ENCODE data around the gene FBXW5. TPM values are rescaled to one million over a fixed set of nuclear protein-coding genes. Genes with fewer than 3 reads are reported as not detected.

The FBXW5 gene
- polyA plus RNA-seq, 1 donor from 2014 or later, result 138 TPM

DNA sequence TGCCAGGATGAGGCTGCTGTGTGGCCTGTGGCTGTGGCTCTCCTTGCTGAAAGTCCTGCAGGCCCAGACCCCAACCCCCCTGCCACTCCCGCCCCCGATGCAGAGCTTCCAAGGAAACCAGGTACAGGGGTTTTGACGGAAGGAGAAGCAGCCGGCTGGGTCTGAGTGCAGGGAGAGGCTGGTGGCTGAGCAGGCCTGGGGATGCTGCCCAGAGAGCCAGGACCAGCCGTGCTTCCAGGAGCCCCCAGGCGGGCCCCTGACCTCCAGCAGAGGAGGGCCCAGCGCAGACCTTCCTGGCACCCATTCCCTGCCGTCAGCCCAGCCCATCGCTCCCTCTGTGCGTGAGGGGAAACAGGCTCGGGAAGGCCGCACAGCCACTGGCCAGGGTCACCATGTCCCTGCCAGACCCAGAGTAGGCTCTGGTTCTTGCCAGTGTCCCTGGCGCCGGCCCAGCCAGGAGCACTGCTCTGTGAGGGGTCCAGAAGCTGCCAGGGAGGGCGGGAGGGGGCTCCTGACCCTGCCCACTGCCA is 7.8 kb upstream of the FBXW5 start:
- Histone ChIP-seq H3K27ac (ENCODE audit: low read length) (no peak overlapping the region), H4K20me1 (ENCODE audit: insufficient read depth) (no peaks in the 10 kb centered on the region), H3K9me3 (ENCODE audit: low read length) (no peaks in the 10 kb centered on the region), H3K36me3 (ENCODE audit: insufficient read depth, low read length) (no peaks in the 10 kb centered on the region), H3K9ac (ENCODE audit: low read length) (no peak overlapping the region), H3F3A (ENCODE audit: insufficient read depth, low read length, poor library complexity, severe bottlenecking) (no peaks in the 10 kb centered on the region), H3K79me2 (replicated peaks; ENCODE audit: insufficient read depth, low read length) (no peaks in the 10 kb centered on the region), H3K9me2 (ENCODE audit: insufficient read depth, low read length) (no peaks in the 10 kb centered on the region), H3K4me3 (ENCODE audit: low read length) (no peak overlapping the region), H2AFZ (ENCODE audit: low read depth, low read length) (no peak overlapping the region), H3K27me3 (ENCODE audit: insufficient read depth, low read depth, low read length) (no peaks in the 10 kb centered on the region), H3K4me2 (ENCODE audit: low read length) (no peak overlapping the region)
- TF ChIP-seq, protein P1, sequence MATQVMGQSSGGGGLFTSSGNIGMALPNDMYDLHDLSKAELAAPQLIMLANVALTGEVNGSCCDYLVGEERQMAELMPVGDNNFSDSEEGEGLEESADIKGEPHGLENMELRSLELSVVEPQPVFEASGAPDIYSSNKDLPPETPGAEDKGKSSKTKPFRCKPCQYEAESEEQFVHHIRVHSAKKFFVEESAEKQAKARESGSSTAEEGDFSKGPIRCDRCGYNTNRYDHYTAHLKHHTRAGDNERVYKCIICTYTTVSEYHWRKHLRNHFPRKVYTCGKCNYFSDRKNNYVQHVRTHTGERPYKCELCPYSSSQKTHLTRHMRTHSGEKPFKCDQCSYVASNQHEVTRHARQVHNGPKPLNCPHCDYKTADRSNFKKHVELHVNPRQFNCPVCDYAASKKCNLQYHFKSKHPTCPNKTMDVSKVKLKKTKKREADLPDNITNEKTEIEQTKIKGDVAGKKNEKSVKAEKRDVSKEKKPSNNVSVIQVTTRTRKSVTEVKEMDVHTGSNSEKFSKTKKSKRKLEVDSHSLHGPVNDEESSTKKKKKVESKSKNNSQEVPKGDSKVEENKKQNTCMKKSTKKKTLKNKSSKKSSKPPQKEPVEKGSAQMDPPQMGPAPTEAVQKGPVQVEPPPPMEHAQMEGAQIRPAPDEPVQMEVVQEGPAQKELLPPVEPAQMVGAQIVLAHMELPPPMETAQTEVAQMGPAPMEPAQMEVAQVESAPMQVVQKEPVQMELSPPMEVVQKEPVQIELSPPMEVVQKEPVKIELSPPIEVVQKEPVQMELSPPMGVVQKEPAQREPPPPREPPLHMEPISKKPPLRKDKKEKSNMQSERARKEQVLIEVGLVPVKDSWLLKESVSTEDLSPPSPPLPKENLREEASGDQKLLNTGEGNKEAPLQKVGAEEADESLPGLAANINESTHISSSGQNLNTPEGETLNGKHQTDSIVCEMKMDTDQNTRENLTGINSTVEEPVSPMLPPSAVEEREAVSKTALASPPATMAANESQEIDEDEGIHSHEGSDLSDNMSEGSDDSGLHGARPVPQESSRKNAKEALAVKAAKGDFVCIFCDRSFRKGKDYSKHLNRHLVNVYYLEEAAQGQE (IDR thresholded peaks at IDR 0.05; ENCODE audit: borderline replicate concordance), result no peak
- no peak for TF ChIP-seq POLR2AphosphoS5 (IDR thresholded peaks at IDR 0.05)
- TF ChIP-seq MXI1 (conservative IDR thresholded peaks at IDR 0.05; ENCODE audit: poor library complexity, severe bottlenecking), result no peak
- TF ChIP-seq SMC3 (conservative IDR thresholded peaks at IDR 0.05; ENCODE audit: poor library complexity), result no peak
- TF ChIP-seq EZH2 (IDR thresholded peaks at IDR 0.05; ENCODE audit: borderline replicate concordance, insufficient read depth, low read length, poor library complexity, severe bottlenecking), result no peak

GRCh38 chr9:136951541-136952320 is 7.2 kb upstream of the FBXW5 start, which contains the start of gene LCN12:
LCN12 (plus strand) TSS chr9:136952273; CDS start chr9:136952328, 55 bp downstream.
- no peaks in the 10 kb centered on the region for H3F3A ChIP-seq (ENCODE audit: insufficient read depth, low read length, poor library complexity, severe bottlenecking)
- no peaks in the 10 kb centered on the region for H3K9me3 ChIP-seq (ENCODE audit: low read length)
- H3K9me2 ChIP-seq (ENCODE audit: insufficient read depth, low read length), result no peaks in the 10 kb centered on the region
- H3K27me3 ChIP-seq (ENCODE audit: insufficient read depth, low read depth, low read length), result no peaks in the 10 kb centered on the region
- H3K36me3 ChIP-seq (ENCODE audit: insufficient read depth, low read length), result no peaks in the 10 kb centered on the region
- no peak within 1 kb of the TSS for H3K4me3 ChIP-seq (ENCODE audit: low read length)
- no peak within 1 kb of the TSS for H3K27ac ChIP-seq (ENCODE audit: low read length)
- no peak within 1 kb of the TSS for H3K4me2 ChIP-seq (ENCODE audit: low read length)
- H3K79me2 ChIP-seq (replicated peaks; ENCODE audit: insufficient read depth, low read length), result no peaks in the 10 kb centered on the region
- no peaks in the 10 kb centered on the region for H4K20me1 ChIP-seq (ENCODE audit: insufficient read depth)
- no peak for TF ChIP-seq EZH2 (IDR thresholded peaks at IDR 0.05; ENCODE audit: borderline replicate concordance, insufficient read depth, low read length, poor library complexity, severe bottlenecking)
- TF ChIP-seq SMC3 (conservative IDR thresholded peaks at IDR 0.05; ENCODE audit: poor library complexity), result no peak
- no peak for TF ChIP-seq TAF1 (IDR thresholded peaks at IDR 0.05; ENCODE audit: low read depth)
- TF ChIP-seq EP300 (conservative IDR thresholded peaks at IDR 0.05; ENCODE audit: poor library complexity, severe bottlenecking), result no peak
- no peak for TF ChIP-seq RAD21 (conservative IDR thresholded peaks at IDR 0.05)
- no peak for TF ChIP-seq POLR2AphosphoS5 (IDR thresholded peaks at IDR 0.05)
- TF ChIP-seq, protein P1 (IDR thresholded peaks at IDR 0.05; ENCODE audit: borderline replicate concordance), result no peak
- TF ChIP-seq, protein P2, sequence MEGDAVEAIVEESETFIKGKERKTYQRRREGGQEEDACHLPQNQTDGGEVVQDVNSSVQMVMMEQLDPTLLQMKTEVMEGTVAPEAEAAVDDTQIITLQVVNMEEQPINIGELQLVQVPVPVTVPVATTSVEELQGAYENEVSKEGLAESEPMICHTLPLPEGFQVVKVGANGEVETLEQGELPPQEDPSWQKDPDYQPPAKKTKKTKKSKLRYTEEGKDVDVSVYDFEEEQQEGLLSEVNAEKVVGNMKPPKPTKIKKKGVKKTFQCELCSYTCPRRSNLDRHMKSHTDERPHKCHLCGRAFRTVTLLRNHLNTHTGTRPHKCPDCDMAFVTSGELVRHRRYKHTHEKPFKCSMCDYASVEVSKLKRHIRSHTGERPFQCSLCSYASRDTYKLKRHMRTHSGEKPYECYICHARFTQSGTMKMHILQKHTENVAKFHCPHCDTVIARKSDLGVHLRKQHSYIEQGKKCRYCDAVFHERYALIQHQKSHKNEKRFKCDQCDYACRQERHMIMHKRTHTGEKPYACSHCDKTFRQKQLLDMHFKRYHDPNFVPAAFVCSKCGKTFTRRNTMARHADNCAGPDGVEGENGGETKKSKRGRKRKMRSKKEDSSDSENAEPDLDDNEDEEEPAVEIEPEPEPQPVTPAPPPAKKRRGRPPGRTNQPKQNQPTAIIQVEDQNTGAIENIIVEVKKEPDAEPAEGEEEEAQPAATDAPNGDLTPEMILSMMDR (IDR thresholded peaks at IDR 0.05; ENCODE audit: poor library complexity, severe bottlenecking), result no peak
- TF ChIP-seq MXI1 (conservative IDR thresholded peaks at IDR 0.05; ENCODE audit: poor library complexity, severe bottlenecking), result no peak
- no peak within 1 kb of the TSS for H3K9ac ChIP-seq (ENCODE audit: low read length)
- no peak within 1 kb of the TSS for H2AFZ ChIP-seq (ENCODE audit: low read depth, low read length)
